Fibroblast of skin of back (primary cell): ENCODE data around the gene CRYGS.
A peak's percentile ranks its signal among the peaks of the same experiment; 100 is the strongest.
"Not testable (repeated sequence)": the region's sequence is repeated elsewhere in the genome, so short reads cannot be mapped to it uniquely, and the experiment has no call there.

Experiments used
- DNase-seq: peaks from one replicate; pipeline ENCODE4 v3.0.0-alpha.2; 2013

CRYGS gene

GRCh38 chr3:186552408-186553031 is 8.3 kb upstream of the CRYGS start:
- DNase-seq, result no peak

GRCh38 chr3:186551387-186551786 is 7.2 kb upstream of the CRYGS start:
- no peak for DNase-seq

DNA sequence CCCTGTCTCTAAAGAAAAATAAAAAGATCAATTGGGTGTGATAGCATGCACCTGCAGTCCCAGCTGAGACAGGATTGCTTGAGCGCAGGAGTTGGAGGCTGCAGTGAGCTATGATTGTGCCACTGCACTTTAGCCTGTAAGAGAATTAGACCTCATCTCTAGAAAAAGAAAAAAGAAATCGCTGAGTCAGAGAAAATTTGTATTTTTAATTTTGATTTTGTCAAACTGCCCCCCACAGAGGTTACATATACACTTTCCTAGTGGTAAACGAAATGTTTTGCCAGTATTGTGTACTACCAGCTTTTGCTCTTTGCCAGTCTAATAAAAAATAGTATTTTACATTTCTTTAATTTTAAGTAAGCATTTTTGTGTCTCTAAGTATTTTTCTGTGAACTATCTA is 5.3 kb upstream of the CRYGS start:
- DNase-seq, result no peak

- DNase-seq, result peak; percentile 25
Measured at GRCh38 chr3:186540835-186541226, 3.3 kb downstream of the CRYGS start.

- DNase-seq, result peak; percentile 71
Measured at GRCh38 chr3:186540221-186540834, 3.9 kb downstream of the CRYGS start.

DNA sequence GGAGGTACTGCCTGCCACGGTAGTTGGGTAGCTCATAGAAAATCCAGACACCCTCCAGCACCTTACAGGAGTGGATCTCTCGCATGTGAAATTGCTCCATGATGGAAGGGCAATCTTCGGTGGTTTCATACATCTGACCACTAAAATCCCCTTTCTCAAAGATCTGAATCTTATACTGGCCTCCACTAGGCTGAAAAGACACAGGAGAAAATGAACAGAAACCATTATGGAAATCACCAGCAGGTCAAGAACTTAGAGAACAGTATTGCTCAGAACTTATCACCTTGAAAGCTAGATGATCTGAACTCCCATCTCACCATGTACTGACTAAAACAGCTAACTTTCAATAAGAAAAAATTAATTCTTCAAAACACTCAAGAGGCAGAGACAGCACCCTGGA is 5.4 kb downstream of the CRYGS start:
- no peak for DNase-seq

- peak; percentile 24 for DNase-seq
Measured at GRCh38 chr3:186536883-186537844, 7.0 kb downstream of the CRYGS start.

- DNase-seq, result no peak
Measured at GRCh38 chr3:186534113-186534669, 10.0 kb downstream of the CRYGS start.

GRCh38 chr3:186532598-186533072 is 11.5 kb downstream of the CRYGS start:
- DNase-seq, result no peak

GRCh38 chr3:186531694-186532093 is 12.5 kb downstream of the CRYGS start:
- not testable (repeated sequence) for DNase-seq

- no peak for DNase-seq
Measured at GRCh38 chr3:186530415-186530814, 13.8 kb downstream of the CRYGS start.

DNA sequence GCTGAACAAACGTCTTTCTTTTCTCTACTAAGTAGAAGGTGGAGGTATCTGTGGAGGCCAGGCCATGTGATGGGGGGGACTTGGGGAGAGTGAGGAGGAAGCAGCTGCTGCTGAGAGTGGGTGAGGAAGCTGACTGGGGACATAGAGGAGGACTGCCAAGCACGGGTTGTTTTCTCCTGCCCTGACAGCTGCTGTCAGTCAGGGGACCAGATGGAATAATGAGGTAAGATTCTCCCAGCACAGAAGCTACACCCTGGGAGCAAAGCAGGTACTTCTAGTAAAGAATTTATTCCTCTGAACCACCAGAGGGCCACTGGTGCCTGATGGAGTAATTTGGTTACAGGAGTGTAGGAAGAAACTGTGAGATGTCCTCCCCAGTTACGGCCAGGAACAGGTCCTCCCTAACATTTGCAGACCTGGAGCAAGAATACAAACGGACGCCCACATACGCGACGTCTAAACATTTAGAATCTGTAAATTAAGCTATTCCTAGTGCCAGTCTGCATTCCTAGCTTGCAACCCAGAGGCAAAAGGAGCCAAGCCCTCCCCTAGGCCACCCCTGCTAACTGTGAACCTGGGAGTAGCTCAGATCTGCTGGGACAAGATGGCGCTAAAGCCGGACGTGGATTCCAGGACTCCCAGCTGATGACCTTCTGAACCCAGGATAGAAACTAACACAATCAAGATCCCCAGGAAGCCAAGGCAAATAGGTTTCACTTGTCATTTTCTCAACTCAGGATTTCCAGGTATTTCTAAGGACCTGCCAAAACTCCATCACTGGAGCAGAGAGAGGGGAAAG is 14.8 kb downstream of the CRYGS start:
- DNase-seq, result no peak

DNA sequence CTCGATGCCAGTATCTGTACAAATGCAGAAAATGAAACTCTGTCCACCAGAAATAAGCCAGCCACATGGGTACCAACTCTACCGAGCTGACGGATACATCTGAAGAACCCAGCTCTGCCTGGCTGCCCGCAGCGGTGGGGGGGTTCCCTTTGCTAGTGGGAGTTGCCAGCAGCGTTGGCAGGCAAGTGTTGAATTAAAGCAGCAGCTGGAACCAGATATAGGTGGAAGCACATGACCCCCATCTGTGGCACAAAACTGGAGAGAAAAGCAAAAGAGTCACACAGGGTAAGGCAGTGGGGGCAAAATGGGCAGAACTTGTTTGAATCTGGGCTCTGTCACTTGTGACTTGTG is 17.9 kb downstream of the CRYGS start:
- DNase-seq, result no peak

- DNase-seq, result no peak
Measured at GRCh38 chr3:186525369-186526255, 18.6 kb downstream of the CRYGS start.

DNA sequence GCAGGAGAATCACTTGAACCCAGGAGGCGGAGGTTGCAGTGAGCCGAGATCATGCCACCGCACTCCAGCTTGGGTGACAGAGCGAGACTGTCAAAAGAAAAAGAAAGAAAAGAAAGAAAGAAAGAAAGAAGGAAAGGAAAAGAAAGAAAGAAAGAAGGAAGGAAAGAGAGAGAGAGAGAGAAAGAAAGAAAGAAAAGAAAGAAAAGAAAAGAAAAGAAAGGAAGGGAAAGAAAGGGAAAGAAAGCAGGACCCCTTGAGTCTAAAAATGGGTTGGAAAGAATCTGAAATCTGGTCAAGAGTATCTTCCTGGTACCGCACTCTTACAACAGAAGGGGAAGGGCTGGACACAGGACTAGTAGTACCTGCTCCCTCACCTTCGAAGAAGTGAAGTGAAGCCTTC is 19.6 kb downstream of the CRYGS start:
- no peak for DNase-seq

GRCh38 chr3:186523434-186523833 is 20.7 kb downstream of the CRYGS start:
- DNase-seq, result no peak

DNA sequence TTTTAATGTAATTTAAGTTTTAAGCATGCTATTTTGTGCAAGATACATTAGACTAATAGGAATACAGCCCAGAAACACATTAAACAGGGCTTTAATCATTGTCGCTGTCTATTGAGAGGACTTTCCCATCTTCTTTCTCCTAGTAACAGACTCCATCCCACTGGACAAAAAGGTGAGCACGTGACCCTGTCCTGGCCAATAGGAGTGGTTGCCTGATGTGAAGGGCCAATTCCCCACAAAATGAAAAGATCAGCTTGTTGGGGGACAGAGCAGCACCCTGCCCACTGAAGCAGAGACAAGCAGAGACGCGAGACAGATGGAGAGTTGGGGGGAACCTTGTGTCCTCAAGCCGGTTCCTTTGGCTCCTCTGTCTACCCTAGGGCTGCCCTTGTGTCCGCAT is 21.2 kb downstream of the CRYGS start:
- no peak for DNase-seq

- DNase-seq, result no peak
Measured at GRCh38 chr3:186520957-186521842, 23.0 kb downstream of the CRYGS start.

DNA sequence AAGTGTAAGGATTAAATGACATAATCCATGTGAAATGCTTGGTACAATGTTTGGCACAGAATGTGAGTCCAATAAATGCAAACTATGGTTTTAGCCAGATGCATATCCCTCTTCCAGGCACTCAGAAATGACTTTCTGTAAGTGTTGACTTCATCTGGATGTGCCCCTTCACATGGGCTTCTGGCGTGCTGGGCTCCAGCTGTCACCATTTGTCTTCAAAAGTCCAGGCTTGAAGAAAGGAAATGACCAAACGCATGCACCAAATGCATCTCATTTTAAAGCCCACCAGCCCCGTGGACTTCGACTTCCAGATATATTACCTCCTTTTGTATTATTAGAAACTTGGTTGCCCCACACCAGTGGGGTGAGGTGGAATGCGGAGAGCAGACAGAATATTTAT is 23.7 kb downstream of the CRYGS start:
- DNase-seq, result no peak

- no peak for DNase-seq
Measured at GRCh38 chr3:186519021-186519658, 25.0 kb downstream of the CRYGS start.
